K562 (cell line): Measurements from ENCODE around the gene MED20. TPM values are rescaled to one million over a fixed set of nuclear protein-coding genes. Genes with fewer than 3 reads are reported as not detected.

Experiments
- ARNT ChIP-seq, 2 experiments: fragments of 450-650 bp; IDR thresholded peaks; 2 replicates each; pipeline ENCODE4 v1.6.1; 2016; ENCODE audit warnings: mild to moderate bottlenecking in 1 of 2
- CREB3L1 ChIP-seq: fragments of 450-650 bp; IDR thresholded peaks from 2 replicates; pipeline ENCODE4 v1.6.1; 2014; ENCODE audit warnings: low read depth, mild to moderate bottlenecking, moderate library complexity, borderline replicate concordance
- HMGXB4 ChIP-seq: sonication (generic); formaldehyde crosslinking; IDR thresholded peaks from 2 replicates; pipeline ENCODE4 v1.8.1; 2023; ENCODE audit warnings: mild to moderate bottlenecking, missing genetic modification reagents
- HNRNPL ChIP-seq: fragments of 200-400 bp; formaldehyde crosslinking; IDR thresholded peaks from 2 replicates; pipeline ENCODE4 v1.6.1; 2017; ENCODE audit warnings: low read depth, mild to moderate bottlenecking, low read length
- ILK ChIP-seq: fragments of 450-650 bp; IDR thresholded peaks from 2 replicates; pipeline ENCODE4 v1.6.1; 2016; ENCODE audit warnings: missing genetic modification characterization, low read depth, mild to moderate bottlenecking, missing compliant biosample characterization, moderate library complexity, borderline replicate concordance
- JUN ChIP-seq, 2 experiments: sonication (generic) in 1 of 2; formaldehyde crosslinking in 1 of 2; IDR thresholded peaks; 2 replicates each; pipeline versions ENCODE4 v1.6.1 to v1.8.0; 2012 to 2022; ENCODE audit warnings: borderline replicate concordance in 2 of 2, mild to moderate bottlenecking in 2 of 2, improper control_type of control experiment in 1 of 2, low read depth in 1 of 2, low read length in 1 of 2, missing genetic modification reagents in 1 of 2
- RBM39 ChIP-seq: fragments of 200-400 bp; formaldehyde crosslinking; optimal IDR thresholded peaks from 2 replicates; pipeline ENCODE3; 2018; ENCODE audit warnings: low read depth, low read length
- RHOXF2B ChIP-seq: fragments of 250-450 bp; sonication (Bioruptor Pico); conservative IDR thresholded peaks from 2 replicates; pipeline ENCODE4 v1.5.1; 2021
- TAF1 ChIP-seq: IDR thresholded peaks from 2 replicates; pipeline ENCODE4 v1.6.1; 2011; ENCODE audit warnings: mild to moderate bottlenecking, low read length, moderate library complexity; ENCODE audit not compliant: insufficient read depth, control insufficient read depth, severe bottlenecking; ENCODE audit errors: extremely low read depth
- TAF7 ChIP-seq: fragments of 450-650 bp; IDR thresholded peaks from 2 replicates; pipeline ENCODE4 v1.6.1; 2016; ENCODE audit warnings: missing genetic modification characterization, missing compliant biosample characterization
- ZBTB34 ChIP-seq: fragments of 250-450 bp; sonication (Bioruptor Pico); IDR thresholded peaks from 2 replicates; pipeline ENCODE4 v1.8.0; 2021; ENCODE audit warnings: mild to moderate bottlenecking, moderate library complexity
- ZKSCAN1 ChIP-seq: fragments of 150-350 bp; IDR thresholded peaks from 2 replicates; pipeline ENCODE4 v1.6.1; 2016; ENCODE audit warnings: low read depth, low read length
- ZNF124 ChIP-seq: sonication (generic); formaldehyde crosslinking; IDR thresholded peaks from 2 replicates; pipeline ENCODE4 v1.8.1; 2022; ENCODE audit warnings: missing genetic modification reagents
- ZNF445 ChIP-seq: fragments of 250-450 bp; sonication (Bioruptor Pico); IDR thresholded peaks from 2 replicates; pipeline ENCODE4 v1.4.0; 2020; ENCODE audit warnings: low read depth, mild to moderate bottlenecking, moderate library complexity
- ZNF511 ChIP-seq: sonication (generic); formaldehyde crosslinking; IDR thresholded peaks from 2 replicates; pipeline ENCODE4 v1.8.0; 2022; ENCODE audit warnings: mild to moderate bottlenecking, missing genetic modification reagents
- ZNF707 ChIP-seq: fragments of 250-450 bp; sonication (Bioruptor Pico); conservative IDR thresholded peaks from 2 replicates; pipeline ENCODE4 v1.8.0; 2022; ENCODE audit warnings: inconsistent platforms, mild to moderate bottlenecking, moderate library complexity
- polyA plus RNA-seq, 8 experiments: library from polyadenylated mRNA; depleted of rRNA in 4 of 8; stranded (reverse) in 5 of 8; unstranded in 3 of 8; fragments of >200 nt; fragmentation: Nextera tagmentation in 2 of 8; fragmentation: Illumina TruSeq in 1 of 8; extraction: Ambion mirVana in 2 of 8; extraction: Trizol in 1 of 8; gene quantifications; 2 replicates each; pipeline versions ENCODE4 v1.2.1 to v1.2.3, GENCODE V29; 2011 to 2014; ENCODE audit warnings: inconsistent platforms in 1 of 8, missing spikeins in 1 of 8
- total RNA-seq, 7 experiments: library from RNA; depleted of rRNA in 6 of 7; stranded (reverse); fragments of >200 nt in 6 of 7; fragmentation: Illumina TruSeq in 2 of 7; extraction: Trizol in 2 of 7; gene quantifications; 2 replicates each; pipeline versions ENCODE4 v1.2.1 to v1.2.3, GENCODE V29; 2011 to 2021; ENCODE audit warnings: low replicate concordance in 1 of 7
- TF ChIP-seq, protein P1 (sequence below): fragments of 250-450 bp; sonication (Bioruptor Pico); IDR thresholded peaks from 2 replicates; pipeline ENCODE4 v1.9.0; 2021; ENCODE audit warnings: mild to moderate bottlenecking, inconsistent platforms
- TF ChIP-seq, protein P2 (sequence below): fragments of 450-650 bp; IDR thresholded peaks from 2 replicates; pipeline ENCODE4 v1.6.1; 2016

MED20 gene
- total and polyA plus RNA-seq, 9 of the 15 experiments (the other 6 are each of a cell fraction or from before 2014, with no cell fraction given), result 27.3 to 80.9 (median 46.0) TPM

GRCh38 chr6:41901882-41902519 lies 18.9 kb downstream of the MED20 start (continued):
- TF ChIP-seq RHOXF2B (no peak), ZKSCAN1 (no peak), ZNF124 (CRISPR knock-in tag) (no peak), ZNF707 (no peak), CREB3L1 (no peak), ZNF445 (CRISPR knock-in tag) (no peak), TAF1 (no peak), HMGXB4 (no peak), ILK (tag) (no peak), ZNF511 (CRISPR knock-in tag) (no peak), TAF7 (tag) (0 out of 2 replicates have a peak, but pooled peaks have one; percentile 17), ARNT (IDR thresholded peaks at IDR 0.05) (0 out of 4 replicates have a peak, but pooled peaks of 1 of the 2 experiments have one; percentile 39), JUN (IDR thresholded peaks at IDR 0.05; ENCODE audit: borderline replicate concordance, low read depth, low read length) (peak; percentile 31; the same call in 1 of the 2 replicates), JUN (CRISPR knock-in tag; IDR thresholded peaks at IDR 0.05; ENCODE audit: borderline replicate concordance) (no peak), RBM39 (no peak), ZBTB34 (CRISPR knock-in tag) (no peak), HNRNPL (no peak)
- TF ChIP-seq, protein P1, sequence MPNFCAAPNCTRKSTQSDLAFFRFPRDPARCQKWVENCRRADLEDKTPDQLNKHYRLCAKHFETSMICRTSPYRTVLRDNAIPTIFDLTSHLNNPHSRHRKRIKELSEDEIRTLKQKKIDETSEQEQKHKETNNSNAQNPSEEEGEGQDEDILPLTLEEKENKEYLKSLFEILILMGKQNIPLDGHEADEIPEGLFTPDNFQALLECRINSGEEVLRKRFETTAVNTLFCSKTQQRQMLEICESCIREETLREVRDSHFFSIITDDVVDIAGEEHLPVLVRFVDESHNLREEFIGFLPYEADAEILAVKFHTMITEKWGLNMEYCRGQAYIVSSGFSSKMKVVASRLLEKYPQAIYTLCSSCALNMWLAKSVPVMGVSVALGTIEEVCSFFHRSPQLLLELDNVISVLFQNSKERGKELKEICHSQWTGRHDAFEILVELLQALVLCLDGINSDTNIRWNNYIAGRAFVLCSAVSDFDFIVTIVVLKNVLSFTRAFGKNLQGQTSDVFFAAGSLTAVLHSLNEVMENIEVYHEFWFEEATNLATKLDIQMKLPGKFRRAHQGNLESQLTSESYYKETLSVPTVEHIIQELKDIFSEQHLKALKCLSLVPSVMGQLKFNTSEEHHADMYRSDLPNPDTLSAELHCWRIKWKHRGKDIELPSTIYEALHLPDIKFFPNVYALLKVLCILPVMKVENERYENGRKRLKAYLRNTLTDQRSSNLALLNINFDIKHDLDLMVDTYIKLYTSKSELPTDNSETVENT (CRISPR knock-in tag), result no peak
- TF ChIP-seq, protein P2, sequence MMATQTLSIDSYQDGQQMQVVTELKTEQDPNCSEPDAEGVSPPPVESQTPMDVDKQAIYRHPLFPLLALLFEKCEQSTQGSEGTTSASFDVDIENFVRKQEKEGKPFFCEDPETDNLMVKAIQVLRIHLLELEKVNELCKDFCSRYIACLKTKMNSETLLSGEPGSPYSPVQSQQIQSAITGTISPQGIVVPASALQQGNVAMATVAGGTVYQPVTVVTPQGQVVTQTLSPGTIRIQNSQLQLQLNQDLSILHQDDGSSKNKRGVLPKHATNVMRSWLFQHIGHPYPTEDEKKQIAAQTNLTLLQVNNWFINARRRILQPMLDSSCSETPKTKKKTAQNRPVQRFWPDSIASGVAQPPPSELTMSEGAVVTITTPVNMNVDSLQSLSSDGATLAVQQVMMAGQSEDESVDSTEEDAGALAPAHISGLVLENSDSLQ, result peak; percentile 64
